HepG2 (cell line): ENCODE measurements around the gene LTK. TPM values are rescaled to one million over a fixed set of nuclear protein-coding genes. Genes with fewer than 3 reads are reported as not detected.

Source experiments
- ATAC-seq: fragments of 200-7000 bp; cut with Tn5 transposase; 3 replicates; pipeline ENCODE4 v1.9.1; 2020; ENCODE audit warnings: mild to moderate bottlenecking, moderate library complexity
- BruUV-seq: library from RNA; stranded (reverse); fragments of 400-500 nt; replicated peaks from 2 replicates; lab custom pipeline; 2021; lab: Mats Ljungman, UMichigan
- CTCF ChIA-PET: fragments of 300-600 bp; formaldehyde crosslinking; extraction: SDS; loops from one replicate; lab custom pipeline; 2021; ENCODE audit warnings: low total read pairs, inconsistent platforms, low intra/inter-chr PET ratio; lab: Yijun Ruan, JAX
- POLR2A ChIA-PET: fragments of 350-600 bp; sonication (Branson Sonifier 250); formaldehyde crosslinking; loops from one replicate; lab custom pipeline; 2020; ENCODE audit warnings: antibody characterized with exemption, inconsistent platforms; lab: Yijun Ruan, JAX
- DNase-seq: peaks from one replicate; pipeline ENCODE4 v3.0.0-alpha.2; 2015; ENCODE audit warnings: low spot score
- FAIRE-seq: peaks from 3 replicates; lab custom pipeline; 2011; peaks lifted over from hg19 to GRCh38; lab: Jason Lieb, UNC
- H2AFZ ChIP-seq: one replicate; pipeline ENCODE4 v1.6.1; 2011; ENCODE audit warnings: low read length, inconsistent platforms
- H3K27ac ChIP-seq: fragments of 300-600 bp; 3 replicates; pipeline ENCODE4 v1.8.0; 2011; ENCODE audit warnings: mixed run types, mild to moderate bottlenecking, mixed read lengths, low read length, inconsistent platforms; ENCODE audit not compliant: insufficient read depth; ENCODE audit errors: extremely low read length
- H3K27me3 ChIP-seq, 2 experiments: fragments of 200-600 bp in 1 of 2; 2 replicates in 1 of 2; 3 replicates in 1 of 2; pipeline versions ENCODE4 v1.6.0 to v1.8.0; 2011; ENCODE audit warnings: low read length in 2 of 2, mild to moderate bottlenecking in 2 of 2, moderate library complexity in 2 of 2, inconsistent platforms in 1 of 2; ENCODE audit not compliant: insufficient read depth in 2 of 2, control insufficient read depth in 1 of 2
- H3K36me3 ChIP-seq, 2 experiments: fragments of 200-600 bp in 1 of 2; replicated peaks in 1 of 2; 2 replicates in 1 of 2; 3 replicates in 1 of 2; pipeline versions ENCODE4 v1.5.1 to v1.8.0; 2011; ENCODE audit warnings: low read length in 2 of 2, inconsistent platforms in 1 of 2; ENCODE audit not compliant: insufficient read depth in 2 of 2, control insufficient read depth in 1 of 2
- H3K4me1 ChIP-seq: 2 replicates; pipeline ENCODE4 v1.5.1; 2012; ENCODE audit warnings: low read length, inconsistent platforms; ENCODE audit not compliant: insufficient read depth
- H3K4me2 ChIP-seq: 2 replicates; pipeline ENCODE4 v1.6.0; 2011; ENCODE audit warnings: low read depth, low read length, inconsistent platforms
- H3K4me3 ChIP-seq, 3 experiments: fragments of 200-600 bp in 1 of 3; sonication (generic), shearing (Covaris generic) in 1 of 3; replicated peaks in 1 of 3; 2 replicates each; pipeline ENCODE4 v1.5.1; 2011 to 2016; ENCODE audit warnings: low read length in 3 of 3, inconsistent platforms in 2 of 3, low read depth in 2 of 3, mild to moderate bottlenecking in 2 of 3, control low read depth in 1 of 3, mixed read lengths in 1 of 3; ENCODE audit not compliant: insufficient read depth in 1 of 3
- H3K79me2 ChIP-seq: one replicate; pipeline ENCODE4 v1.6.1; 2011; ENCODE audit warnings: low read length, inconsistent platforms; ENCODE audit not compliant: insufficient read depth
- H3K9ac ChIP-seq: 2 replicates; pipeline ENCODE4 v1.6.0; 2011; ENCODE audit warnings: mild to moderate bottlenecking, low read depth, low read length, inconsistent platforms; ENCODE audit not compliant: insufficient read depth
- H3K9me3 ChIP-seq: 2 replicates; pipeline ENCODE4 v1.5.1; 2012; ENCODE audit warnings: mild to moderate bottlenecking, low read length
- H4K20me1 ChIP-seq: 2 replicates; pipeline ENCODE4 v1.6.0; 2011; ENCODE audit warnings: inconsistent platforms, mild to moderate bottlenecking, low read length, moderate library complexity; ENCODE audit not compliant: insufficient read depth
- ARID5B ChIP-seq: IDR thresholded peaks from 2 replicates; pipeline ENCODE4 v1.4.0; 2020; ENCODE audit warnings: mild to moderate bottlenecking, missing genetic modification reagents
- BRF2 ChIP-seq: sonication (generic); formaldehyde crosslinking; IDR thresholded peaks from 2 replicates; pipeline ENCODE4 v1.8.1; 2022; ENCODE audit warnings: mild to moderate bottlenecking, missing genetic modification reagents
- EEA1 ChIP-seq: sonication (generic); formaldehyde crosslinking; IDR thresholded peaks from 2 replicates; pipeline ENCODE4 v1.5.1; 2020; ENCODE audit warnings: mild to moderate bottlenecking, missing genetic modification reagents, borderline replicate concordance
- ELF3 ChIP-seq: IDR thresholded peaks from 2 replicates; pipeline ENCODE4 v1.6.1; 2016; ENCODE audit warnings: missing genetic modification reagents, missing compliant biosample characterization
- JUNB ChIP-seq: sonication (generic); formaldehyde crosslinking; IDR thresholded peaks from 2 replicates; pipeline ENCODE4 v1.8.0; 2022; ENCODE audit warnings: missing genetic modification reagents, mild to moderate bottlenecking, borderline replicate concordance
- NKX3-1 ChIP-seq: sonication (generic); formaldehyde crosslinking; IDR thresholded peaks from 2 replicates; pipeline ENCODE4 v1.5.0; 2020; ENCODE audit warnings: missing genetic modification reagents
- WGBS: methylation state at CpG from one replicate; pipeline ENCODE4 v1.1.6; 2017; ENCODE audit warnings: low lambda C conversion rate; 5-methylcytosine and 5-hydroxymethylcytosine counted together
- in situ Hi-C: cut with HindIII; loops from 2 replicates; pipeline ENCODE4 v1.10.0; 2017; ENCODE audit warnings: low pct_unique_long_range_greater_than_20kb; ENCODE audit not compliant: extremely low pct_ligation_motif_present
- intact Hi-C: fragments of 100-400 bp; cut with micrococcal nuclease; formaldehyde crosslinking; loops from one replicate; pipeline ENCODE4 v1.10.0; 2022; ENCODE audit not compliant: unreplicated experiment
- polyA plus RNA-seq, 8 experiments: library from polyadenylated mRNA; depleted of rRNA in 3 of 8; stranded (reverse) in 7 of 8; unstranded in 1 of 8; fragments of >200 nt; fragmentation: Illumina TruSeq in 4 of 8; extraction: Trizol in 4 of 8; gene quantifications; 2 replicates each; pipeline versions ENCODE4 v1.2.1 to v1.2.3, GENCODE V29; 2011 to 2016; ENCODE audit warnings: low read depth in 4 of 8, missing spikeins in 1 of 8, mixed read lengths in 1 of 8; ENCODE audit not compliant: insufficient read depth in 1 of 8
- total RNA-seq, 5 experiments: library from RNA; depleted of rRNA; stranded (reverse); fragments of >200 nt; fragmentation: Illumina TruSeq; extraction: Trizol; gene quantifications; 2 replicates each; pipeline ENCODE4 v1.2.3, GENCODE V29; 2016; ENCODE audit warnings: low read depth in 1 of 5
- TF ChIP-seq, protein P1 (sequence below): sonication (generic); formaldehyde crosslinking; IDR thresholded peaks from 2 replicates; pipeline ENCODE4 v1.4.0; 2020; ENCODE audit warnings: missing genetic modification reagents
- TF ChIP-seq, protein P2 (sequence below): sonication (generic); formaldehyde crosslinking; IDR thresholded peaks from 2 replicates; pipeline ENCODE4 v1.4.0; 2020; ENCODE audit warnings: missing genetic modification reagents
- TF ChIP-seq, protein P3 (sequence below): conservative IDR thresholded peaks from 2 replicates; pipeline ENCODE4 v1.6.1; 2018; ENCODE audit warnings: missing genetic modification reagents

LTK gene
- total and polyA plus RNA-seq, 2 of the 13 experiments (the other 11 are each of a cell fraction or from before 2014, with no cell fraction given) = 0.01 TPM; not detected in 1

- TF ChIP-seq BRF2 (CRISPR knock-in tag) (no peak), EEA1 (CRISPR knock-in tag) (no peak)
- TF ChIP-seq, protein P1, sequence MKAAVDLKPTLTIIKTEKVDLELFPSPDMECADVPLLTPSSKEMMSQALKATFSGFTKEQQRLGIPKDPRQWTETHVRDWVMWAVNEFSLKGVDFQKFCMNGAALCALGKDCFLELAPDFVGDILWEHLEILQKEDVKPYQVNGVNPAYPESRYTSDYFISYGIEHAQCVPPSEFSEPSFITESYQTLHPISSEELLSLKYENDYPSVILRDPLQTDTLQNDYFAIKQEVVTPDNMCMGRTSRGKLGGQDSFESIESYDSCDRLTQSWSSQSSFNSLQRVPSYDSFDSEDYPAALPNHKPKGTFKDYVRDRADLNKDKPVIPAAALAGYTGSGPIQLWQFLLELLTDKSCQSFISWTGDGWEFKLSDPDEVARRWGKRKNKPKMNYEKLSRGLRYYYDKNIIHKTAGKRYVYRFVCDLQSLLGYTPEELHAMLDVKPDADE (CRISPR knock-in tag) = no peak
Measured at GRCh38 chr15:41474436-41474835, 39.2 kb downstream of the LTK start (continued).

DNA sequence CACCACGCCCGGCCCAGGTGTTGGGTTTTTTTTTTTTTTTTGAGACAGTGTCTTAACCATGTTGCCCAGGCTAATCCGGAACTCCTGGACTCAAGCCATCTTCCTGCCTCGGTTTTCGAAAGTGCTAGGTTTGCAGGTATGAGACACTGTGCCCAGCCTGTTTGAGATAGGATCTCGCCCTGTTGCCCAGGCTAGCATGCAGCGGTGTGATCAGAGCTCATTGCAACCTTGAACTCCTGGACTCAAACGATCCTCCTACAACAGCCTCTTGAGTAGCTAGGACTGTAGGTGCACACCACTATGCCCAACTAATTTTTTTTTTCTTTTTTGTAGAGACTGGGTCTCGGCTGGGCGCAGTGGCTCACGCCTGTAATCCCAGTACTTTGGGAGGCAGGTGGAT, 40.2 kb downstream of the LTK start:
- H3K27ac ChIP-seq = no peak overlapping the region
- no peaks in the 10 kb centered on the region for H3K79me2 ChIP-seq
- ATAC-seq (peak; percentile 62; the same call in 2 of the 3 replicates), DNase-seq (no peak), FAIRE-seq (no peak)
- H3K4me3 ChIP-seq = no peak overlapping the region
- H4K20me1 ChIP-seq = no peaks in the 10 kb centered on the region
- H3K9me3 ChIP-seq = no peaks in the 10 kb centered on the region
- peaks cover 7% of the 10 kb centered on the region; the same call in 1 of the 2 replicates for H3K4me1 ChIP-seq
- BruUV-seq = no TSS peak
- no peaks in the 10 kb centered on the region for H3K27me3 ChIP-seq
- ChIA-PET CTCF (no interaction called here), POLR2A (no interaction called here)
- H3K36me3 ChIP-seq = peaks cover 24 to 62% of the 10 kb centered on the region in 2 experiments; a peak in 4 of 5 replicates
- WGBS = 79% methylated on average over 11 of the region's 11 CpGs
- H3K9ac ChIP-seq = no peak overlapping the region
- in situ Hi-C loops (no loop called here), intact Hi-C loops (no loop called here)
- H3K4me2 ChIP-seq = no peak overlapping the region
- no peak overlapping the region for H2AFZ ChIP-seq
- TF ChIP-seq, protein P1 (CRISPR knock-in tag) = no peak
- TF ChIP-seq ARID5B (CRISPR knock-in tag) (0 out of 2 replicates have a peak, but pooled peaks have one; percentile 21), JUNB (no peak), ELF3 (CRISPR knock-in tag) (no peak), NKX3-1 (CRISPR knock-in tag) (no peak)
- TF ChIP-seq, protein P2, sequence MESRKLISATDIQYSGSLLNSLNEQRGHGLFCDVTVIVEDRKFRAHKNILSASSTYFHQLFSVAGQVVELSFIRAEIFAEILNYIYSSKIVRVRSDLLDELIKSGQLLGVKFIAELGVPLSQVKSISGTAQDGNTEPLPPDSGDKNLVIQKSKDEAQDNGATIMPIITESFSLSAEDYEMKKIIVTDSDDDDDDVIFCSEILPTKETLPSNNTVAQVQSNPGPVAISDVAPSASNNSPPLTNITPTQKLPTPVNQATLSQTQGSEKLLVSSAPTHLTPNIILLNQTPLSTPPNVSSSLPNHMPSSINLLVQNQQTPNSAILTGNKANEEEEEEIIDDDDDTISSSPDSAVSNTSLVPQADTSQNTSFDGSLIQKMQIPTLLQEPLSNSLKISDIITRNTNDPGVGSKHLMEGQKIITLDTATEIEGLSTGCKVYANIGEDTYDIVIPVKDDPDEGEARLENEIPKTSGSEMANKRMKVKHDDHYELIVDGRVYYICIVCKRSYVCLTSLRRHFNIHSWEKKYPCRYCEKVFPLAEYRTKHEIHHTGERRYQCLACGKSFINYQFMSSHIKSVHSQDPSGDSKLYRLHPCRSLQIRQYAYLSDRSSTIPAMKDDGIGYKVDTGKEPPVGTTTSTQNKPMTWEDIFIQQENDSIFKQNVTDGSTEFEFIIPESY (CRISPR knock-in tag) = peak; percentile 69; the same call in 1 of the 2 replicates
- TF ChIP-seq, protein P3, sequence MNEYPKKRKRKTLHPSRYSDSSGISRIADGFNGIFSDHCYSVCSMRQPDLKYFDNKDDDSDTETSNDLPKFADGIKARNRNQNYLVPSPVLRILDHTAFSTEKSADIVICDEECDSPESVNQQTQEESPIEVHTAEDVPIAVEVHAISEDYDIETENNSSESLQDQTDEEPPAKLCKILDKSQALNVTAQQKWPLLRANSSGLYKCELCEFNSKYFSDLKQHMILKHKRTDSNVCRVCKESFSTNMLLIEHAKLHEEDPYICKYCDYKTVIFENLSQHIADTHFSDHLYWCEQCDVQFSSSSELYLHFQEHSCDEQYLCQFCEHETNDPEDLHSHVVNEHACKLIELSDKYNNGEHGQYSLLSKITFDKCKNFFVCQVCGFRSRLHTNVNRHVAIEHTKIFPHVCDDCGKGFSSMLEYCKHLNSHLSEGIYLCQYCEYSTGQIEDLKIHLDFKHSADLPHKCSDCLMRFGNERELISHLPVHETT (CRISPR knock-in tag) = no peak
